ENCODE data around the gene ATG2A.

ATG2A gene

GRCh38 chr11:64876229-64876750, 40.7 kb downstream of the ATG2A start:
- H3K4me1 Mint-ChIP-seq: peaks cover 80% of the 10 kb centered on the region
- H3K9me3 Mint-ChIP-seq: no peaks in the 10 kb centered on the region
- peak overlapping the region; percentile 95 for H3K4me3 Mint-ChIP-seq
- ATAC-seq: no peak
- H3K27ac Mint-ChIP-seq: peak overlapping the region; percentile 86
- H3K27me3 Mint-ChIP-seq: no peaks in the 10 kb centered on the region
- peaks cover 55% of the 10 kb centered on the region for H3K36me3 Mint-ChIP-seq

GRCh38 chr11:64875369-64876228, 41.4 kb downstream of the ATG2A start:
- peak overlapping the region; percentile 95 for H3K4me3 Mint-ChIP-seq
- H3K27ac Mint-ChIP-seq: peak overlapping the region; percentile 86

GRCh38 chr11:64874308-64875240, 42.4 kb downstream of the ATG2A start:
- ATAC-seq: no peak
- Mint-ChIP-seq H3K4me3 (peak overlapping the region; percentile 95), H3K36me3 (peaks cover 67% of the 10 kb centered on the region), H3K27me3 (no peaks in the 10 kb centered on the region), H3K27ac (peak overlapping the region; percentile 86), H3K4me1 (peaks cover 80% of the 10 kb centered on the region), H3K9me3 (no peaks in the 10 kb centered on the region)

More at GRCh38 chr11:64875369-64876228, 41.4 kb downstream of the ATG2A start:
- Mint-ChIP-seq H3K36me3 (peaks cover 62% of the 10 kb centered on the region), H3K4me1 (peaks cover 80% of the 10 kb centered on the region), H3K9me3 (no peaks in the 10 kb centered on the region), H3K27me3 (no peaks in the 10 kb centered on the region)
- ATAC-seq: no peak

GRCh38 chr11:64872790-64873488, 44.1 kb downstream of the ATG2A start:
- no peak for ATAC-seq

GRCh38 chr11:64871492-64871891, 45.5 kb downstream of the ATG2A start:
- H3K27ac Mint-ChIP-seq: peak overlapping the region; percentile 72
- H3K9me3 Mint-ChIP-seq: no peaks in the 10 kb centered on the region
- H3K4me1 Mint-ChIP-seq: peaks cover 90% of the 10 kb centered on the region
- peaks cover 69% of the 10 kb centered on the region for H3K36me3 Mint-ChIP-seq
- H3K4me3 Mint-ChIP-seq: peak overlapping the region; percentile 72
- no peak for ATAC-seq
- no peaks in the 10 kb centered on the region for H3K27me3 Mint-ChIP-seq

More at GRCh38 chr11:64872790-64873488, 44.1 kb downstream of the ATG2A start:
- peaks cover 88% of the 10 kb centered on the region for H3K4me1 Mint-ChIP-seq
- H3K27ac Mint-ChIP-seq: peak overlapping the region; percentile 73
- H3K27me3 Mint-ChIP-seq: no peaks in the 10 kb centered on the region
- no peaks in the 10 kb centered on the region for H3K9me3 Mint-ChIP-seq
- H3K4me3 Mint-ChIP-seq: peak overlapping the region; percentile 74
- H3K36me3 Mint-ChIP-seq: peaks cover 75% of the 10 kb centered on the region

- H3K27me3 Mint-ChIP-seq: no peaks in the 10 kb centered on the region
- peak overlapping the region; percentile 72 for H3K4me3 Mint-ChIP-seq
- H3K27ac Mint-ChIP-seq: peak overlapping the region; percentile 72
- no peak for ATAC-seq
- H3K4me1 Mint-ChIP-seq: peaks cover 91% of the 10 kb centered on the region
- peaks cover 69% of the 10 kb centered on the region for H3K36me3 Mint-ChIP-seq
- H3K9me3 Mint-ChIP-seq: peaks cover 2% of the 10 kb centered on the region
Measured at GRCh38 chr11:64870893-64871466, 46.0 kb downstream of the ATG2A start.

- peak overlapping the region; percentile 72 for H3K4me3 Mint-ChIP-seq
- no peaks in the 10 kb centered on the region for H3K27me3 Mint-ChIP-seq
- peaks cover 91% of the 10 kb centered on the region for H3K4me1 Mint-ChIP-seq
- peaks cover 2% of the 10 kb centered on the region for H3K9me3 Mint-ChIP-seq
- peaks cover 66% of the 10 kb centered on the region for H3K36me3 Mint-ChIP-seq
- ATAC-seq: no peak
- peak overlapping the region; percentile 72 for H3K27ac Mint-ChIP-seq
Measured at GRCh38 chr11:64870176-64870892, 46.7 kb downstream of the ATG2A start.

- Mint-ChIP-seq H3K36me3 (peaks cover 60% of the 10 kb centered on the region), H3K9me3 (peaks cover 2% of the 10 kb centered on the region), H3K27me3 (no peaks in the 10 kb centered on the region), H3K4me1 (peaks cover 91% of the 10 kb centered on the region), H3K27ac (peak overlapping the region; percentile 72), H3K4me3 (peak overlapping the region; percentile 72)
- ATAC-seq: no peak
Measured at GRCh38 chr11:64869571-64870175, 47.3 kb downstream of the ATG2A start.

- Mint-ChIP-seq H3K27ac (peak overlapping the region; percentile 72), H3K4me1 (peaks cover 91% of the 10 kb centered on the region), H3K36me3 (peaks cover 53% of the 10 kb centered on the region), H3K9me3 (peaks cover 2% of the 10 kb centered on the region), H3K27me3 (no peaks in the 10 kb centered on the region), H3K4me3 (peak overlapping the region; percentile 72)
- no peak for ATAC-seq
Measured at GRCh38 chr11:64868904-64869570, 48.0 kb downstream of the ATG2A start.

GRCh38 chr11:64867748-64868462, 49.1 kb downstream of the ATG2A start:
- Mint-ChIP-seq H3K4me1 (peaks cover 95% of the 10 kb centered on the region), H3K36me3 (peaks cover 52% of the 10 kb centered on the region), H3K9me3 (peaks cover 2% of the 10 kb centered on the region), H3K27me3 (no peaks in the 10 kb centered on the region), H3K4me3 (peak overlapping the region; percentile 72), H3K27ac (peak overlapping the region; percentile 72)
- ATAC-seq: no peak

- Mint-ChIP-seq H3K4me1 (peaks cover 93% of the 10 kb centered on the region), H3K9me3 (peaks cover 2% of the 10 kb centered on the region), H3K27me3 (no peaks in the 10 kb centered on the region), H3K36me3 (peaks cover 39% of the 10 kb centered on the region), H3K27ac (peak overlapping the region; percentile 91), H3K4me3 (peak overlapping the region; percentile 74)
- no peak for ATAC-seq
Measured at GRCh38 chr11:64866173-64866491, 50.9 kb downstream of the ATG2A start.

- Mint-ChIP-seq H3K27me3 (no peaks in the 10 kb centered on the region), H3K4me3 (peak overlapping the region; percentile 74), H3K36me3 (peaks cover 33% of the 10 kb centered on the region), H3K4me1 (peaks cover 91% of the 10 kb centered on the region), H3K27ac (peak overlapping the region; percentile 91), H3K9me3 (peaks cover 2% of the 10 kb centered on the region)
- ATAC-seq: peak; percentile 82
Measured at GRCh38 chr11:64865286-64866172, 51.5 kb downstream of the ATG2A start.
